Neutrophil (primary cell): ENCODE data around the gene KLHL7.

Experiments
- H3K27ac ChIP-seq: fragments of 200-600 bp; sonication (generic); 2 replicates; pipeline ENCODE4 v1.5.1; 2016; ENCODE audit warnings: mild to moderate bottlenecking, moderate library complexity
- H3K27me3 ChIP-seq: fragments of 200-600 bp; sonication (generic); 2 replicates; pipeline ENCODE4 v1.6.0; 2016; ENCODE audit warnings: mild to moderate bottlenecking
- H3K36me3 ChIP-seq: fragments of 200-600 bp; sonication (generic); 2 replicates; pipeline ENCODE4 v1.5.1; 2017
- H3K4me1 ChIP-seq, 2 experiments: fragments of 200-600 bp in 1 of 2; sonication (generic) in 1 of 2; 1 replicate in 1 of 2; 2 replicates in 1 of 2; pipeline versions ENCODE4 v1.5.1 to v1.6.1; 2013 to 2016; ENCODE audit warnings: low read depth in 1 of 2, low read length in 1 of 2, mild to moderate bottlenecking in 1 of 2, moderate library complexity in 1 of 2; ENCODE audit not compliant: control insufficient read depth in 1 of 2, insufficient read depth in 1 of 2
- H3K4me3 ChIP-seq, 2 experiments: fragments of 200-600 bp in 1 of 2; sonication (generic) in 1 of 2; 1 replicate in 1 of 2; 2 replicates in 1 of 2; pipeline ENCODE4 v1.5.1; 2013 to 2016; ENCODE audit warnings: low read depth in 1 of 2, low read length in 1 of 2, mild to moderate bottlenecking in 1 of 2, moderate library complexity in 1 of 2
- H3K9me3 ChIP-seq: fragments of 200-600 bp; sonication (generic); 2 replicates; pipeline ENCODE4 v1.5.1; 2016
- CTCF ChIP-seq: fragments of 200-600 bp; sonication (generic); IDR thresholded peaks from 2 replicates; pipeline ENCODE4 v1.5.1; 2016; ENCODE audit warnings: antibody characterized with exemption

Gene KLHL7

GRCh38 chr7:23105644-23106056 is at the start of gene KLHL7:
KLHL7 (plus strand) TSS chr7:23105785; CDS start chr7:23106027, 242 bp downstream.
- H3K27me3 ChIP-seq: no peaks in the 10 kb centered on the region
- TF ChIP-seq CTCF: no peak
- no peaks in the 10 kb centered on the region for H3K36me3 ChIP-seq
- no peaks in the 10 kb centered on the region for H3K9me3 ChIP-seq
- H3K27ac ChIP-seq: peak within 1 kb of the TSS; percentile 83
- H3K4me1 ChIP-seq: peaks cover 22 to 24% of the 10 kb centered on the region in 2 experiments
- H3K4me3 ChIP-seq: peak within 1 kb of the TSS; percentile 96 to 97

GRCh38 chr7:23058408-23059096 is 47.0 kb upstream of the KLHL7 start:
- no peaks in the 10 kb centered on the region for H3K9me3 ChIP-seq
- H3K4me1 ChIP-seq: peaks cover 22 to 30% of the 10 kb centered on the region in 2 experiments
- no peak overlapping the region for H3K4me3 ChIP-seq
- H3K27ac ChIP-seq: peak overlapping the region; percentile 54
- H3K27me3 ChIP-seq: no peaks in the 10 kb centered on the region
- no peak for TF ChIP-seq CTCF
- no peaks in the 10 kb centered on the region for H3K36me3 ChIP-seq

GRCh38 chr7:23061327-23061726 is 44.3 kb upstream of the KLHL7 start:
- peaks cover 22 to 27% of the 10 kb centered on the region in 2 experiments for H3K4me1 ChIP-seq
- H3K4me3 ChIP-seq: no peak overlapping the region
- H3K36me3 ChIP-seq: no peaks in the 10 kb centered on the region
- H3K27ac ChIP-seq: no peak overlapping the region
- no peak for TF ChIP-seq CTCF
- no peaks in the 10 kb centered on the region for H3K27me3 ChIP-seq
- no peaks in the 10 kb centered on the region for H3K9me3 ChIP-seq

- no peaks in the 10 kb centered on the region for H3K27me3 ChIP-seq
- H3K9me3 ChIP-seq: no peaks in the 10 kb centered on the region
- H3K36me3 ChIP-seq: no peaks in the 10 kb centered on the region
- H3K4me3 ChIP-seq: no peak overlapping the region
- peaks cover 22 to 27% of the 10 kb centered on the region in 2 experiments for H3K4me1 ChIP-seq
- no peak overlapping the region for H3K27ac ChIP-seq
- no peak for TF ChIP-seq CTCF
Observed at GRCh38 chr7:23062452-23062851, 43.1 kb upstream of the KLHL7 start.

GRCh38 chr7:23065974-23066373 is 39.6 kb upstream of the KLHL7 start:
- Histone ChIP-seq H3K27ac (no peak overlapping the region), H3K27me3 (no peaks in the 10 kb centered on the region), H3K4me3 (no peak overlapping the region), H3K36me3 (no peaks in the 10 kb centered on the region), H3K4me1 (no peaks in the 10 kb centered on the region), H3K9me3 (no peaks in the 10 kb centered on the region)
- no peak for TF ChIP-seq CTCF
